Activated CD8-positive, alpha-beta memory T cell treated with anti-CD3 and anti-CD28 coated beads for 4 hours (primary cell): ENCODE results near the gene FBN1.

Source experiments
- DNase-seq, 2 donors: peaks; one replicate each; pipeline ENCODE4 v3.0.0-alpha.2; 2020; ENCODE audit warnings: low read depth in 2 of 2

The FBN1 gene

GRCh38 chr15:48514103-48514816 lies 131.2 kb downstream of the FBN1 start:
- no peak for DNase-seq

- DNase-seq: no peak
Observed at GRCh38 chr15:48510976-48511375, 134.5 kb downstream of the FBN1 start.

GRCh38 chr15:48507416-48508065 lies 138.0 kb downstream of the FBN1 start:
- no peak for DNase-seq

GRCh38 chr15:48505067-48505466 lies 140.4 kb downstream of the FBN1 start:
- DNase-seq: no peak

GRCh38 chr15:48501208-48501607 lies 144.3 kb downstream of the FBN1 start:
- no peak for DNase-seq

GRCh38 chr15:48500595-48500994 lies 144.9 kb downstream of the FBN1 start:
- DNase-seq: no peak

- DNase-seq: no peak
Observed at GRCh38 chr15:48499978-48500377, 145.5 kb downstream of the FBN1 start.

- no peak for DNase-seq
Observed at GRCh38 chr15:48498828-48499227, 146.7 kb downstream of the FBN1 start.

- no peak for DNase-seq
Observed at GRCh38 chr15:48494631-48495030, 150.9 kb downstream of the FBN1 start.

GRCh38 chr15:48493763-48494225 lies 151.7 kb downstream of the FBN1 start:
- no peak for DNase-seq

- DNase-seq: no peak
Observed at GRCh38 chr15:48493084-48493762, 152.3 kb downstream of the FBN1 start.

GRCh38 chr15:48486228-48486627 lies 159.3 kb downstream of the FBN1 start:
- DNase-seq: no peak

- DNase-seq: no peak
Observed at GRCh38 chr15:48481802-48482201, 163.7 kb downstream of the FBN1 start.

- no peak for DNase-seq
Observed at GRCh38 chr15:48479751-48480150, 165.8 kb downstream of the FBN1 start.

GRCh38 chr15:48478581-48478980 lies 166.9 kb downstream of the FBN1 start:
- DNase-seq: no peak

- no peak for DNase-seq
Observed at GRCh38 chr15:48477795-48478360, 167.6 kb downstream of the FBN1 start.

GRCh38 chr15:48475600-48476395 lies 169.7 kb downstream of the FBN1 start:
- no peak for DNase-seq

- no peak for DNase-seq
Observed at GRCh38 chr15:48473667-48474066, 171.8 kb downstream of the FBN1 start.

- DNase-seq: no peak
Observed at GRCh38 chr15:48472756-48473155, 172.8 kb downstream of the FBN1 start.

- DNase-seq: no peak
Observed at GRCh38 chr15:48471073-48471472, 174.4 kb downstream of the FBN1 start.

GRCh38 chr15:48470096-48470495 lies 175.4 kb downstream of the FBN1 start:
- no peak for DNase-seq

- no peak for DNase-seq
Observed at GRCh38 chr15:48469681-48470080, 175.8 kb downstream of the FBN1 start.
